Measurements from ENCODE around the gene GLCE.

Gene GLCE

GRCh38 chr15:69226023-69226355 is 65.6 kb downstream of the GLCE start:
- peaks cover 7% of the 10 kb centered on the region for H3K9me3 Mint-ChIP-seq
- no peaks in the 10 kb centered on the region for H3K36me3 Mint-ChIP-seq
- no peaks in the 10 kb centered on the region for H3K4me1 Mint-ChIP-seq
- no peak overlapping the region for H3K4me3 Mint-ChIP-seq
- ATAC-seq = no peak
- H3K27ac Mint-ChIP-seq = no peak overlapping the region
- DNase-seq (ENCODE audit: low spot score in 2 of 2) = no peak

DNA sequence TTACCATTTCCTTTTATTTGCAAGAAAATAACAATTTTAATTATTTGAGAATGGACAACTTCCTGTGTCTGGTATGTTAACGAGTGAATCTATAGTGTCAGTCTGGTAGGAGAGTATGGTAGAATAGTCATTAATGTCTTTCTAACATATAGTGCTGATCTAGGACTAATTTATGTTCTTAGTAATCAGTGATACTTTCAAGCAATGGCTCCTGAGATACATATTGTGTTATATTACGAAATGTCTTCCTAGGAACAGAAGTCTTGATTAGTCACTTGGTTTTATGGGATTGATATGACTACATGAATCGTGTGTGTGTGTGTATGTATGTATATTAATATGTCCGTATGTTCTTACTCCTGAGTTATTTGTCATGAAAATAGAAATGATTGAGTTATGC is 71.7 kb downstream of the GLCE start:
- Mint-ChIP-seq H3K4me1 (no peaks in the 10 kb centered on the region), H3K27ac (no peak overlapping the region), H3K36me3 (no peaks in the 10 kb centered on the region), H3K9me3 (no peaks in the 10 kb centered on the region), H3K4me3 (no peak overlapping the region)
- ATAC-seq = peak; percentile 50
- no peak for DNase-seq (ENCODE audit: low spot score in 2 of 2)

DNA sequence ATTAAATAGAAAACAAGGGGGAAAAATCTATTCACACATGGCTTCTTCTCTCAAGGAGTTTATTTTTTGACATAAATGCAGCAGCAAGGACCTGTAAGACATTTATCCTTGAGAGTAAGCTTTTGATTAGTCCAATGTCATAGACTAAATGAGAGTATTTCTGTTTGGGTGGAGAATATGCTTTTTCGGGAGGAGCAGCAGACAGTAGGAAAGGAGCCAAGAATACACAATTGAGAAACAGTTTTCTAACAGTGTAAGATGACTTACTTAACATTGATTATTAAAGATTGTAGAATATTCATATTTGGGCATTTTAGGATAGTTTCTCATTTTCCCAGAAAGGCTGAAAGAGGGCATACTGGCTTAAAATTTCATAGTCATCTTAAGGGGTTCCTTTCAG is 72.3 kb downstream of the GLCE start:
- H3K27ac Mint-ChIP-seq = no peak overlapping the region
- H3K36me3 Mint-ChIP-seq = no peaks in the 10 kb centered on the region
- H3K4me3 Mint-ChIP-seq = no peak overlapping the region
- ATAC-seq (no peak), DNase-seq (ENCODE audit: low spot score in 2 of 2) (no peak)
- H3K9me3 Mint-ChIP-seq = no peaks in the 10 kb centered on the region
- H3K4me1 Mint-ChIP-seq = no peaks in the 10 kb centered on the region

DNA sequence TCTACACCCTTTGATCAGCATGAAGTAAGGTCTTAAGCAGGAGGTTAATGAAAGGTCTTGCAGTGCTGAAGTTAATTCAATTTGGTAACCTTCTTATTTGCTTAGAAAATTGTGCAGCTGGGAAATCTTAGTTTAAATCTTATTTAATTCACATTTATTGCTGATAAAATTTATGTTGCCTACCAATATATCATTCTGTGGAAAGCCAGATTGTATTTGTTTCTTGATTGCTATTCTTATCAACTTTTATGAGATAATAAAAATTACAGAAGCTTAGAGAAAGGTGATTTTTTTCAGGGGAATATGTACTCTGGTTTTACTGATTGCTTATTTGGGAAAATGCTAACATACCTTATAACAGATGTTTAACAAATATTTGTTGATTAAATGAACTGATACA is 74.2 kb downstream of the GLCE start:
- Mint-ChIP-seq H3K4me1 (no peaks in the 10 kb centered on the region), H3K4me3 (no peak overlapping the region), H3K27ac (no peak overlapping the region), H3K36me3 (no peaks in the 10 kb centered on the region), H3K9me3 (no peaks in the 10 kb centered on the region)
- no peak for ATAC-seq
- DNase-seq (ENCODE audit: low spot score in 2 of 2) = no peak

GRCh38 chr15:69236505-69236904 is 76.1 kb downstream of the GLCE start:
- ATAC-seq = no peak
- H3K4me1 Mint-ChIP-seq = no peaks in the 10 kb centered on the region
- no peaks in the 10 kb centered on the region for H3K9me3 Mint-ChIP-seq
- H3K4me3 Mint-ChIP-seq = no peak overlapping the region
- no peak for DNase-seq (ENCODE audit: low spot score in 2 of 2)
- no peak overlapping the region for H3K27ac Mint-ChIP-seq
- no peaks in the 10 kb centered on the region for H3K36me3 Mint-ChIP-seq

- ATAC-seq (no peak), DNase-seq (ENCODE audit: low spot score in 2 of 2) (no peak)
- Mint-ChIP-seq H3K4me3 (no peak overlapping the region), H3K4me1 (no peaks in the 10 kb centered on the region), H3K27ac (no peak overlapping the region), H3K36me3 (no peaks in the 10 kb centered on the region), H3K9me3 (no peaks in the 10 kb centered on the region)
Observed at GRCh38 chr15:69237718-69238117, 77.3 kb downstream of the GLCE start.

- no peak for ATAC-seq
- Mint-ChIP-seq H3K36me3 (no peaks in the 10 kb centered on the region), H3K4me1 (no peaks in the 10 kb centered on the region), H3K9me3 (no peaks in the 10 kb centered on the region), H3K4me3 (no peak overlapping the region), H3K27ac (no peak overlapping the region)
- DNase-seq (ENCODE audit: low spot score in 2 of 2) = no peak
Observed at GRCh38 chr15:69244798-69245197, 84.4 kb downstream of the GLCE start.

DNA sequence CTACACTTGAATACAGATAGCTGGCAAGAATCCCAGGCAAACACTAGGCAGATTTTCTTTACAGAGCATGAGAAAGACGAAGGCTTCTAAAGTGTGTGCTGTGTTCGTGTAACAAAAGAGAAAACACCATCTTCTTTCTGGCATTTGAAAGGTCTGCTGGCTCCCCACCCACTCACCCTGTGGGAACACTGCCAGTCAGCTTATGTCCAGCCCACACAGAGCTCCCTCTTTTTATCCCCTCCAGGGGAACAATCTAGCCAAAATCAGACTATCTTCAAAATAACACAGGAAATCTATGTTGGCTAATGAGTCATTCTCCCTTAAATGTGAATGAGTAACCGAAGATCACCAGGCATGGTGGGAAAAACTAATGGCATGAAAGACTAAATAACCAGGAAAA is 92.7 kb downstream of the GLCE start:
- no peak for ATAC-seq
- no peak for DNase-seq (ENCODE audit: low spot score in 2 of 2)
- no peaks in the 10 kb centered on the region for H3K9me3 Mint-ChIP-seq
- no peaks in the 10 kb centered on the region for H3K4me1 Mint-ChIP-seq
- no peak overlapping the region for H3K27ac Mint-ChIP-seq
- H3K36me3 Mint-ChIP-seq = no peaks in the 10 kb centered on the region
- no peak overlapping the region for H3K4me3 Mint-ChIP-seq

- no peak for DNase-seq (ENCODE audit: low spot score in 2 of 2)
Observed at GRCh38 chr15:69265347-69265955, 105.0 kb downstream of the GLCE start.

GRCh38 chr15:69271217-69271616 is 110.8 kb downstream of the GLCE start:
- ATAC-seq (no peak), DNase-seq (ENCODE audit: low spot score in 2 of 2) (no peak)
- H3K4me3 Mint-ChIP-seq = no peak overlapping the region
- no peaks in the 10 kb centered on the region for H3K4me1 Mint-ChIP-seq
- no peaks in the 10 kb centered on the region for H3K9me3 Mint-ChIP-seq
- H3K27ac Mint-ChIP-seq = no peak overlapping the region
- H3K36me3 Mint-ChIP-seq = no peaks in the 10 kb centered on the region

More at GRCh38 chr15:69265347-69265955, 105.0 kb downstream of the GLCE start:
- Mint-ChIP-seq H3K4me3 (no peak overlapping the region), H3K27ac (no peak overlapping the region), H3K36me3 (no peaks in the 10 kb centered on the region), H3K4me1 (no peaks in the 10 kb centered on the region), H3K9me3 (no peaks in the 10 kb centered on the region)
- ATAC-seq = no peak

GRCh38 chr15:69272139-69272538 is 111.7 kb downstream of the GLCE start:
- ATAC-seq (no peak), DNase-seq (ENCODE audit: low spot score in 2 of 2) (no peak)
- no peaks in the 10 kb centered on the region for H3K4me1 Mint-ChIP-seq
- no peak overlapping the region for H3K27ac Mint-ChIP-seq
- no peak overlapping the region for H3K4me3 Mint-ChIP-seq
- no peaks in the 10 kb centered on the region for H3K9me3 Mint-ChIP-seq
- no peaks in the 10 kb centered on the region for H3K36me3 Mint-ChIP-seq

- H3K9me3 Mint-ChIP-seq = no peaks in the 10 kb centered on the region
- no peak overlapping the region for H3K4me3 Mint-ChIP-seq
Observed at GRCh38 chr15:69272891-69273290, 112.5 kb downstream of the GLCE start.

DNA sequence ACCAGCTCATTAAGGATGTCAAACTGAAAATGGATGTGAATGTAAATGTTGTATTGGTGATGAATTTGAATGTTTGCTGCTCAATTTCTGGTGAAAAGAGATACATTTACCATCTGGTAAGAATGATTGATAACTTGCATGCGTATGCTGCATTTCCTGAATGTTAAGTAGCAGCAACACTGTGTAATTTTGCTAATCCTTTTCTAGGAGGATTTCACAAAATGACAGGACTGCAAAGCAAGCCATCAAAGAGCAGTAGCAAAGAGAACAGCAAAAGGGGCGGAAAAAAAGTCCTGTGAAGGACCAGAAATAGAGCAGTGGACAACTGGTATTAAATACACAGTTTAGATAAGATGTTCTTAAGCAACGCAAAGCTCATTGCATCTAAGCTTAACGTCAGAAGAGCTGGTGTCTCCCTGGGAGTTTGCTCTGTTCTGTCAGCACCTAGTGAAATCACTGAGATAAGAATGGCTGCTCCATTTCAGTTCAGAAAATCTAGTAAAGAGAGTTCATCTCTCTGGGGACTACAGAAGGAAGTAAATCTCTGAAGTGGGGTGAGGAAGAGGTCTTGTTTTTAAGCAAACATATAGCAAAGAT is 114.7 kb downstream of the GLCE start:
- no peak for DNase-seq (ENCODE audit: low spot score in 2 of 2)
- no peak for ATAC-seq
- Mint-ChIP-seq H3K4me1 (no peaks in the 10 kb centered on the region), H3K4me3 (no peak overlapping the region), H3K36me3 (no peaks in the 10 kb centered on the region), H3K27ac (no peak overlapping the region), H3K9me3 (no peaks in the 10 kb centered on the region)

More at GRCh38 chr15:69272891-69273290, 112.5 kb downstream of the GLCE start:
- DNase-seq (ENCODE audit: low spot score in 2 of 2) (no peak), ATAC-seq (no peak)
- Mint-ChIP-seq H3K36me3 (no peaks in the 10 kb centered on the region), H3K4me1 (no peaks in the 10 kb centered on the region), H3K27ac (no peak overlapping the region)

- Mint-ChIP-seq H3K36me3 (no peaks in the 10 kb centered on the region), H3K4me1 (no peaks in the 10 kb centered on the region), H3K4me3 (no peak overlapping the region), H3K9me3 (no peaks in the 10 kb centered on the region), H3K27ac (no peak overlapping the region)
- ATAC-seq = no peak
- no peak for DNase-seq (ENCODE audit: low spot score in 2 of 2)
Observed at GRCh38 chr15:69275933-69276560, 115.6 kb downstream of the GLCE start.

DNA sequence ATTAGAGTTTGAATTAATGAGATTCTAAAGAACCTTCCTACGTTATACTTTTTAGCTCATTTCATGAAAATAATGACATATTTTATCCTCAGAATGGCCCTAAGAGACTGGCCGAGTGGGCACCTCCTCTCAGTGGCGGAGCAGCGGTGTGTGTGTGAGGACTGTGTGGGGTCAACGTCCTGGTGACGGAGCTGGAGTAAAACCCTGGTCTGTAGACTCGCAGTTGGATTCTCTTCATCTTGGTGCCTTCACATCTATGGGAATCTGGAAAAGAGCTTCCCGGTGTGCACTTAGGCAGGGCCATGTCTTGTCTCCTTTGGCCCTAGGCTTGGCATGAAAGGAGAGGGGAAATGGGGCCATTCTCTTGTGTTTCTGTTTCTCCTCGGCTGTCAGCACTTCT is 116.9 kb downstream of the GLCE start:
- Mint-ChIP-seq H3K36me3 (no peaks in the 10 kb centered on the region), H3K4me1 (no peaks in the 10 kb centered on the region), H3K27ac (no peak overlapping the region), H3K4me3 (no peak overlapping the region), H3K9me3 (no peaks in the 10 kb centered on the region)
- no peak for ATAC-seq
- no peak for DNase-seq (ENCODE audit: low spot score in 2 of 2)

DNA sequence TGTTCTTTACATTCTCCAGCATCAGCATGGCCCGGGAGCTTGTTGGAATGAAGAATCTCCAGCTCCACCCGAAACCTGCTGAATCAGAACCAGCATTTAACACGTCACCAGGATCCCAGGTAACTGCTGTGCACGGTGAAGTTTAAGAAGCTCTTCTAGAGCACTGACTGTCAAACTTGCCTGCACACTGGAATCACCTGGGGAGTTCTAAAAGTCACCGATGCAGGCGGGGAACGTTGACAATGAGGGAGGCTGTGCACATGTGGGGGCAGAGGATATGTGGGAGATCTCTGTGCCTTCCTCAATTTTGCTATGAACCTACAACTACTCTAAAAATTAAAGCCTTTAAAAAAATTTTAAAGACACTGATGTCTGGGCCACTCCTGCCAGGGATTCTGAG is 119.2 kb downstream of the GLCE start:
- Mint-ChIP-seq H3K4me1 (no peaks in the 10 kb centered on the region), H3K27ac (no peak overlapping the region), H3K4me3 (no peak overlapping the region), H3K9me3 (no peaks in the 10 kb centered on the region), H3K36me3 (no peaks in the 10 kb centered on the region)
- ATAC-seq = no peak
- DNase-seq (ENCODE audit: low spot score in 2 of 2) = no peak
